Kidney epithelial cell (primary cell): ENCODE data around the gene NHSL2. TPM values are rescaled to one million over a fixed set of nuclear protein-coding genes. Genes with fewer than 3 reads are reported as not detected.

Experiments used
- DNase-seq: peaks from one replicate; pipeline ENCODE4 v3.0.0-alpha.2; 2010; ENCODE audit warnings: low read depth
- H3K27me3 ChIP-seq: 2 replicates; pipeline ENCODE4 v1.6.0; 2011; ENCODE audit warnings: low read length; ENCODE audit not compliant: control insufficient read depth, insufficient read depth
- H3K36me3 ChIP-seq: 2 replicates; pipeline ENCODE4 v1.5.1; 2011; ENCODE audit warnings: low read length; ENCODE audit not compliant: control insufficient read depth, insufficient read depth
- H3K4me3 ChIP-seq: 2 replicates; pipeline ENCODE4 v1.5.1; 2011; ENCODE audit warnings: low read depth, mild to moderate bottlenecking, control low read depth, low read length
- total RNA-seq: library from RNA; depleted of rRNA; stranded (reverse); fragments of >200 nt; gene quantifications from 2 replicates; pipeline ENCODE4 v1.2.3, GENCODE V29; 2015
- TF ChIP-seq, protein P1 (sequence below): IDR thresholded peaks from 2 replicates; pipeline ENCODE4 v1.5.1; 2011; ENCODE audit warnings: mild to moderate bottlenecking, moderate library complexity, low read length, control low read depth, inconsistent platforms; ENCODE audit not compliant: insufficient read depth, poor library complexity, severe bottlenecking

The NHSL2 gene
- total RNA-seq, 1 donor from 2014 or later, result 1.4 TPM

DNA sequence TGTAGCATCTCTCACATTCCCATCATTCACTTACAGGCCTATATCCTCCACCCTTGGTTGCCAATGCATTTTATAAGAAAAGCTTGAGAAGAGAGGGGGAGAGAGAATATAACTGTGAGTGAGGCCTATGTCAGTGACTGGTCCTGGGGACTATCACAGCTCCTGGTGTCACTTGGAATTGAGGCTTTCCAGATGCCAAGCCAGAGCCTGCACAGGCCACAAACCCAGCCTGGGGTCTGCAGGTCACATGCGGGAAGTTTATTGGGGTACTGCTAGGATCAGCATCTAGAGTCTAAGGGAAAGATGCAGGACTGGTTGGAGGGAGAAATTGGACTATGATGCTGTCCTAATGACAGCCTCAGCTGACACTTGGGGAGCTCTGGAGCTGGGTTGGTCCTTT, 173.5 kb downstream of the NHSL2 start:
- TF ChIP-seq, protein P1, sequence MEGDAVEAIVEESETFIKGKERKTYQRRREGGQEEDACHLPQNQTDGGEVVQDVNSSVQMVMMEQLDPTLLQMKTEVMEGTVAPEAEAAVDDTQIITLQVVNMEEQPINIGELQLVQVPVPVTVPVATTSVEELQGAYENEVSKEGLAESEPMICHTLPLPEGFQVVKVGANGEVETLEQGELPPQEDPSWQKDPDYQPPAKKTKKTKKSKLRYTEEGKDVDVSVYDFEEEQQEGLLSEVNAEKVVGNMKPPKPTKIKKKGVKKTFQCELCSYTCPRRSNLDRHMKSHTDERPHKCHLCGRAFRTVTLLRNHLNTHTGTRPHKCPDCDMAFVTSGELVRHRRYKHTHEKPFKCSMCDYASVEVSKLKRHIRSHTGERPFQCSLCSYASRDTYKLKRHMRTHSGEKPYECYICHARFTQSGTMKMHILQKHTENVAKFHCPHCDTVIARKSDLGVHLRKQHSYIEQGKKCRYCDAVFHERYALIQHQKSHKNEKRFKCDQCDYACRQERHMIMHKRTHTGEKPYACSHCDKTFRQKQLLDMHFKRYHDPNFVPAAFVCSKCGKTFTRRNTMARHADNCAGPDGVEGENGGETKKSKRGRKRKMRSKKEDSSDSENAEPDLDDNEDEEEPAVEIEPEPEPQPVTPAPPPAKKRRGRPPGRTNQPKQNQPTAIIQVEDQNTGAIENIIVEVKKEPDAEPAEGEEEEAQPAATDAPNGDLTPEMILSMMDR, result no peak
- Histone ChIP-seq H3K4me3 (no peak overlapping the region), H3K36me3 (no peaks in the 10 kb centered on the region), H3K27me3 (no peaks in the 10 kb centered on the region)
- DNase-seq, result no peak

GRCh38 chrX:72086995-72087394, 176.3 kb downstream of the NHSL2 start:
- no peaks in the 10 kb centered on the region for H3K36me3 ChIP-seq
- TF ChIP-seq, protein P1, result no peak
- no peak for DNase-seq
- no peaks in the 10 kb centered on the region for H3K27me3 ChIP-seq
- H3K4me3 ChIP-seq, result no peak overlapping the region

GRCh38 chrX:72088761-72089160, 178.1 kb downstream of the NHSL2 start:
- DNase-seq, result no peak
- no peak overlapping the region for H3K4me3 ChIP-seq
- peaks cover 2% of the 10 kb centered on the region for H3K27me3 ChIP-seq
- TF ChIP-seq, protein P1, result no peak
- no peaks in the 10 kb centered on the region for H3K36me3 ChIP-seq

GRCh38 chrX:72089254-72089653, 178.6 kb downstream of the NHSL2 start:
- no peak for DNase-seq
- TF ChIP-seq, protein P1, result no peak
- Histone ChIP-seq H3K36me3 (no peaks in the 10 kb centered on the region), H3K27me3 (peaks cover 2% of the 10 kb centered on the region), H3K4me3 (no peak overlapping the region)

- Histone ChIP-seq H3K27me3 (peaks cover 6% of the 10 kb centered on the region), H3K4me3 (no peak overlapping the region), H3K36me3 (no peaks in the 10 kb centered on the region)
- TF ChIP-seq, protein P1, result no peak
- no peak for DNase-seq
Measured at GRCh38 chrX:72094894-72095293, 184.2 kb downstream of the NHSL2 start.

- no peak for DNase-seq
- Histone ChIP-seq H3K27me3 (peaks cover 8% of the 10 kb centered on the region), H3K36me3 (no peaks in the 10 kb centered on the region), H3K4me3 (no peak overlapping the region)
- TF ChIP-seq, protein P1, result no peak
Measured at GRCh38 chrX:72095370-72095769, 184.7 kb downstream of the NHSL2 start.
